ENCODE measurements around the gene OR10D3. TPM values are rescaled to one million over a fixed set of nuclear protein-coding genes. Genes with fewer than 3 reads are reported as not detected.

The OR10D3 gene
- total and polyA plus RNA-seq, 2 of the 13 experiments (the other 11 are each of a cell fraction or from before 2014, with no cell fraction given), result not detected

GRCh38 chr11:124150684-124151083 is 32.5 kb upstream of the OR10D3 start (continued):
- TF ChIP-seq ZHX1 (CRISPR knock-in tag; IDR thresholded peaks at IDR 0.05; ENCODE audit: low read depth) (no peak), ZNF629 (CRISPR knock-in tag; conservative IDR thresholded peaks at IDR 0.05) (no peak), ZBTB46 (CRISPR knock-in tag; IDR thresholded peaks at IDR 0.05; ENCODE audit: borderline replicate concordance) (no peak)

GRCh38 chr11:124152770-124153407 is 30.3 kb upstream of the OR10D3 start:
- Histone ChIP-seq H3K4me1 (ENCODE audit: insufficient read depth, low read length) (no peaks in the 10 kb centered on the region), H4K20me1 (ENCODE audit: insufficient read depth, low read length) (no peaks in the 10 kb centered on the region), H3K36me3 (replicated peaks in 1 of 2; ENCODE audit: control insufficient read depth in 1 of 2, insufficient read depth in 2 of 2, low read length in 2 of 2) (no peaks in the 10 kb centered on the region), H2AFZ (ENCODE audit: low read length) (no peak overlapping the region), H3K27ac (ENCODE audit: extremely low read length, insufficient read depth, low read length) (no peak overlapping the region), H3K79me2 (ENCODE audit: insufficient read depth, low read length) (no peaks in the 10 kb centered on the region), H3K27me3 (ENCODE audit: control insufficient read depth in 1 of 2, insufficient read depth in 2 of 2, low read length in 2 of 2) (no peaks in the 10 kb centered on the region), H3K4me3 (replicated peaks in 1 of 3; ENCODE audit: insufficient read depth in 1 of 3, low read depth in 2 of 3, low read length in 3 of 3) (no peak overlapping the region), H3K9me3 (ENCODE audit: low read length) (no peaks in the 10 kb centered on the region), H3K9ac (ENCODE audit: insufficient read depth, low read depth, low read length) (no peak overlapping the region), H3K4me2 (ENCODE audit: low read depth, low read length) (no peak overlapping the region)
- intact Hi-C loops (cut with micrococcal nuclease; ENCODE audit: unreplicated experiment) (no loop called here), in situ Hi-C loops (cut with HindIII; ENCODE audit: extremely low pct_ligation_motif_present, low pct_unique_long_range_greater_than_20kb) (no loop called here)
- no TSS peak for BruUV-seq (replicated peaks)
- no peak for ATAC-seq
- ChIA-PET POLR2A (no interaction called here), CTCF (ENCODE audit: low intra/inter-chr PET ratio, low total read pairs) (no interaction called here)
- 4% methylated on average over 3 of the region's 3 CpGs for WGBS (ENCODE audit: low lambda C conversion rate)
- FAIRE-seq, result no peak
- DNase-seq (ENCODE audit: low spot score), result no peak
- TF ChIP-seq ZNF225 (CRISPR knock-in tag; IDR thresholded peaks at IDR 0.05), result no peak
- TF ChIP-seq FOXA3 (CRISPR knock-in tag; IDR thresholded peaks at IDR 0.05), result no peak
- no peak for TF ChIP-seq HBP1 (CRISPR knock-in tag; IDR thresholded peaks at IDR 0.05; ENCODE audit: low read depth)
- TF ChIP-seq CREB3 (CRISPR knock-in tag; IDR thresholded peaks at IDR 0.05), result no peak
- TF ChIP-seq ARNT (IDR thresholded peaks at IDR 0.05), result no peak
- TF ChIP-seq ZNF260 (CRISPR knock-in tag; IDR thresholded peaks at IDR 0.05; ENCODE audit: borderline replicate concordance, low read depth), result no peak
- no peak for TF ChIP-seq GATA4 (IDR thresholded peaks at IDR 0.05; ENCODE audit: borderline replicate concordance, low read depth)
- no peak for TF ChIP-seq KDM5A (IDR thresholded peaks at IDR 0.05; ENCODE audit: borderline replicate concordance, low read length)
- TF ChIP-seq SYNCRIP (IDR thresholded peaks at IDR 0.05; ENCODE audit: insufficient read depth, low read depth, low read length), result no peak
- no peak for TF ChIP-seq SNAI1 (CRISPR knock-in tag; IDR thresholded peaks at IDR 0.05; ENCODE audit: borderline replicate concordance)
- no peak for TF ChIP-seq E2F2 (CRISPR knock-in tag; IDR thresholded peaks at IDR 0.05; ENCODE audit: borderline replicate concordance)
- no peak for TF ChIP-seq PAF1 (CRISPR knock-in tag; IDR thresholded peaks at IDR 0.05)

Measured in HepG2 (cell line).